Measurements from ENCODE around the gene NOS1AP. TPM values are rescaled to one million over a fixed set of nuclear protein-coding genes. Genes with fewer than 3 reads are reported as not detected.
"Not testable (repeated sequence)": the region's sequence is repeated elsewhere in the genome, so short reads cannot be mapped to it uniquely, and the experiment has no call there.

NOS1AP gene
- total RNA-seq, 1 donor from 2014 or later = 1.3 TPM

- DNase-seq (ENCODE audit: low spot score) = no peak
These were observed 122.2 kb downstream of the NOS1AP start for GRCh38 chr1:162191396-162192305.

GRCh38 chr1:162192306-162192678 is 122.8 kb downstream of the NOS1AP start:
- DNase-seq (ENCODE audit: low spot score) = no peak

- DNase-seq (ENCODE audit: low spot score) = no peak
These were observed 123.3 kb downstream of the NOS1AP start for GRCh38 chr1:162192763-162193162.

GRCh38 chr1:162193221-162193620 is 123.7 kb downstream of the NOS1AP start:
- no peak for DNase-seq (ENCODE audit: low spot score)

- DNase-seq (ENCODE audit: low spot score) = no peak
These were observed 124.3 kb downstream of the NOS1AP start for GRCh38 chr1:162193815-162194214.

GRCh38 chr1:162195567-162195966 is 126.1 kb downstream of the NOS1AP start:
- no peak for DNase-seq (ENCODE audit: low spot score)

- DNase-seq (ENCODE audit: low spot score) = no peak
These were observed 126.9 kb downstream of the NOS1AP start for GRCh38 chr1:162196387-162196786.

GRCh38 chr1:162197041-162197531 is 127.6 kb downstream of the NOS1AP start:
- DNase-seq (ENCODE audit: low spot score) = no peak

- no peak for DNase-seq (ENCODE audit: low spot score)
These were observed 128.3 kb downstream of the NOS1AP start for GRCh38 chr1:162197615-162198421.

- no peak for DNase-seq (ENCODE audit: low spot score)
These were observed 130.8 kb downstream of the NOS1AP start for GRCh38 chr1:162200096-162200847.

- not testable (repeated sequence) for DNase-seq (ENCODE audit: low spot score)
These were observed 131.6 kb downstream of the NOS1AP start for GRCh38 chr1:162201062-162201461.

GRCh38 chr1:162204129-162204822 is 134.8 kb downstream of the NOS1AP start:
- no peak for DNase-seq (ENCODE audit: low spot score)

- no peak for DNase-seq (ENCODE audit: low spot score)
These were observed 135.3 kb downstream of the NOS1AP start for GRCh38 chr1:162204823-162205155.

GRCh38 chr1:162206300-162206699 is 136.8 kb downstream of the NOS1AP start:
- no peak for DNase-seq (ENCODE audit: low spot score)

- DNase-seq (ENCODE audit: low spot score) = no peak
These were observed 137.5 kb downstream of the NOS1AP start for GRCh38 chr1:162206749-162207635.

- DNase-seq (ENCODE audit: low spot score) = no peak
These were observed 138.4 kb downstream of the NOS1AP start for GRCh38 chr1:162207862-162208261.

- no peak for DNase-seq (ENCODE audit: low spot score)
These were observed 140.7 kb downstream of the NOS1AP start for GRCh38 chr1:162210196-162210595.

- no peak for DNase-seq (ENCODE audit: low spot score)
These were observed 143.2 kb downstream of the NOS1AP start for GRCh38 chr1:162212713-162213112.

GRCh38 chr1:162213281-162213912 is 143.9 kb downstream of the NOS1AP start:
- no peak for DNase-seq (ENCODE audit: low spot score)
